ENCODE measurements around the gene ENC1. TPM values are rescaled to one million over a fixed set of nuclear protein-coding genes. Genes with fewer than 3 reads are reported as not detected.
"Not testable (repeated sequence)": the region's sequence is repeated elsewhere in the genome, so short reads cannot be mapped to it uniquely, and the experiment has no call there.

The ENC1 gene, protein sequence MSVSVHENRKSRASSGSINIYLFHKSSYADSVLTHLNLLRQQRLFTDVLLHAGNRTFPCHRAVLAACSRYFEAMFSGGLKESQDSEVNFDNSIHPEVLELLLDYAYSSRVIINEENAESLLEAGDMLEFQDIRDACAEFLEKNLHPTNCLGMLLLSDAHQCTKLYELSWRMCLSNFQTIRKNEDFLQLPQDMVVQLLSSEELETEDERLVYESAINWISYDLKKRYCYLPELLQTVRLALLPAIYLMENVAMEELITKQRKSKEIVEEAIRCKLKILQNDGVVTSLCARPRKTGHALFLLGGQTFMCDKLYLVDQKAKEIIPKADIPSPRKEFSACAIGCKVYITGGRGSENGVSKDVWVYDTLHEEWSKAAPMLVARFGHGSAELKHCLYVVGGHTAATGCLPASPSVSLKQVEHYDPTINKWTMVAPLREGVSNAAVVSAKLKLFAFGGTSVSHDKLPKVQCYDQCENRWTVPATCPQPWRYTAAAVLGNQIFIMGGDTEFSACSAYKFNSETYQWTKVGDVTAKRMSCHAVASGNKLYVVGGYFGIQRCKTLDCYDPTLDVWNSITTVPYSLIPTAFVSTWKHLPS
- 1.6 and 1.7 TPM in 2 replicates for total RNA-seq

DNA sequence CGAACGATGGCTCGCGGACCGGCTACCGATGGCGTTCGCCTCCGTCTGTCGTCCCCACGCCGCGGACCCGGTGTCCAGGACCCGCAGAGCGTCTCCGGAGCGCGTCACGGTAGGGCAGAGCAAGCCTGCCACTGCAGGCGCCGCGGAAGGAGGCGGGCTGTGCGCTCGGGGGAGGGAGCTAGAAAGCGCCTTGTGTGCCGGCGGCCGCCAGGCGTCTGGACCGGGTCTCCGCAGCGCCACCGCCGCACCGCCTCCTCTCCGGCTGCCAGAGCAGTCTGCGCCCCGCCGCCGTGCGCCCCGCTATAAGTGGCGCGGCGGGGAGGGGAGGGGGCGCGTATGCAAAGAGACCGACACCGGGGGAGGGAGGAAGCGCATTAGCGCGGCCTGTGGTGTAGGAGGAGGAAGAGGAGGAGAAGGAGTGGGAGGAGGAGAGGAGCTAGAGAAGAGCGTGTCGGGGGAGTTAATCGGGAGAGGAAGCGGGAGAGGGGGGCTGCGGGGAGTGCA is at the start of gene ENC1:
Gene ENC1, minus strand, starts transcription at position 279 of the 504 bp plus-strand sequence. CDS start 4,243 bp downstream, outside the sequence.
- intact Hi-C loops (cut with micrococcal nuclease) = loop anchor here (5.0 to 10.0 kb wide), 4 partner anchors 156 to 1146 kb away; partner anchors contain the start of genes BTF3 and FAM169A

DNA sequence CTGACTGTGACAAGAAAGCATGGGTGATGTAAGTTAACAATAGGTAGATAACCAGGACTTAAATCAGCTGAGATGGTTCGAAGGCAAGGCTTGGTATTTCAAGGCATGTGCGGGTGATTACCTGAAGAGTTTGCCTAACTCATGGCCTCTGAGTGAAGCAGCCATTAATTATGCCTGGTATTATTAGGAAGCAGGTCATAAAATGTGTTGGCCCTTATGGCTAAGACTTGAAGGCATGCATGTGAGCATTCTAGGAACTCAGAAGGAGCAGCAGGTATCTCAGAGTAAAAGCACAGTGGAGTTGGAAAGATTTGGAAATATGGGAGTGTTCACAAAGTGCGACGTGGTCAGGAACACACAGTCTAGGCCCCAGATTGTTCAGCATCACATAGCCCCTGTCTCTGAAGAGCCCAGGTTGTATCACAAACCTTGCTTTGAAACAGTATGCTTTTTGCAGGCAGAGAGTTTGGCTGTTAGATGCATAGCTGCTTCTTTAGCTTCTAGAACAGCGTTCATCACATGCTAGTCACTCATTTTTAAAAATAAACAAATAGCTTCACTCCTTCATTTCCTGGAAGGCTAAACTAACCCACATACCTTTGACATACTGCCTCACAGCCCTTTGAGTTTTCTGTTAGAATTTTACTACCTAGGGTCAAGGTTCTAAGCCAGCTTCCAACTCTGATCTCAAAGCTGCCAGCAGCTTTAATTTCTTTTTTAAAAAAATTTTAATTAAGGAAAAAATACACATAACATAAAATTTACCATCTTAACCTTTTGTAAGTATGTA is 46.6 kb upstream of the ENC1 start:
- intact Hi-C loops (cut with micrococcal nuclease) = loop anchor here (2.0 to 10.0 kb wide), 7 partner anchors 38 to 1872 kb away; partner anchors contain the start of genes ANKRD31, FAM169A and TNPO1

DNA sequence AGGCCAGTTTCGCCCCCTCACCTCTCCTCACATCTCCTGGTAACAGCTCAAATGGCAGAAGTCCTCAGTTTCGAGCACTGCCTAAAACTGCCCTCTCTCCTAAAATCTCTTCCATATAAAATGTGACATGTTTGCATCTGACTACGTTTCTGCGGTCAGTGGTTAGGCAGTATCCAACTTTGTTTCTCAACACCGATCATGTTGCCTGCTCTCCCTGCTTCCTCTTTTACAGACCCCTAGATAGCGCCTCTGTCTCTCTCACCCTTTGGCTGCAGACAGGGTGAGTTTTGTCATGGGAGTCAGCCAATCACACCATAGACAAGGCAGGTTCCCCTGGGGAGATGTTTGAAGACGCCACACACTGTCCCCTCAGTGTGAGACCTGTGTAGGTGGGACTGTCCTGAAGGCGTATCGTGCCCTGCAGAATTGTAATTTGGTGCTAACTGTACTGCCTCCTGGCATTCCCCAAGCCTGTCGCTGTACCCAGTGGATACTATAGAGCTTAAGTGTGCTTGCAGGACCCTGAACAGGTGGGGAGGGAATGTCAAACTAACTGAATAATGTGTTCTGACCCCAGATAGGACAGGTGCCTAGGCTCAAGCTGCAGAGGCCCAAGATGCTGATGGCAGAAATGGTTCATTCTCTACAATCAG is 45.6 kb upstream of the ENC1 start:
- intact Hi-C loops (cut with micrococcal nuclease) = loop anchor here (1.0 to 10.0 kb wide), 12 partner anchors 37 to 1871 kb away; partner anchors contain the start of genes ANKRA2, ANKRD31, CERT1 and FAM169A

DNA sequence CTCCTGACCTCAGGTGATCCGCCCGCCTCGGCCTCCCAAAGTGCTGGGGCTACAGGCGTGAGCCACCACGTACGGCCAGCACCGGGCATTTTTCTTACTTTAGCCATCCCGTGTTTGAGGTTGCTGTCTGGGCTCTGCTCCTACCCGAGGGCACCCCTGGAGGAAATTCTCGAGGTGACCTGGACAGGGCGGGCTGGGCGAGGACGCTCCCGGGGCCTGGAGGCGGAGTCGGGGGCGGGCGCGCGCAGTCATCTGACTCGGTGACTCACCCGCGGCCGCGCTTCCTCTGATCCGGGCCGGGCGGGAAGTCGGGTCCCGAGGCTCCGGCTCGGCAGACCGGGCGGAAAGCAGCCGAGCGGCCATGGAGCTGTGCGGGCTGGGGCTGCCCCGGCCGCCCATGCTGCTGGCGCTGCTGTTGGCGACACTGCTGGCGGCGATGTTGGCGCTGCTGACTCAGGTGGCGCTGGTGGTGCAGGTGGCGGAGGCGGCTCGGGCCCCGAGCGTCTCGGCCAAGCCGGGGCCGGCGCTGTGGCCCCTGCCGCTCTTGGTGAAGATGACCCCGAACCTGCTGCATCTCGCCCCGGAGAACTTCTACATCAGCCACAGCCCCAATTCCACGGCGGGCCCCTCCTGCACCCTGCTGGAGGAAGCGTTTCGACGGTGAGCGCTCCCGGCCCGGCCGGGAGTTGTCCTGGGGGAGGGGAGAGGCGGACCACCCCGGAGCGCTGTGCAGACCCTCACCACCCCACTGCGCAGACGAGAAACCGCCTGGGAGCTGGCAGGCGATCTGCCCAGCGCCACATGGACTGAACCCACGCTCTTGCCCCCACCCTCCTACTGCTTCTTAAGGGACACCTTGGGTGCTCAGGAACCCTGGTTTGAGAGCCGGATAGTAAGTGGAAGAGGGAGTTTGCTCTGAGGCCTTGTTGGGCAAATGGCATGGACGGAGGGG is 44.6 kb upstream of the ENC1 start, which contains the start of gene HEXB:
Gene HEXB, plus strand, starts transcription at position 334 of the 952 bp plus-strand sequence. Its CDS starts 28 bp downstream, at position 362.
- intact Hi-C loops (cut with micrococcal nuclease) = loop anchor here (1.0 to 10.0 kb wide), 11 partner anchors 82 to 1870 kb away; partner anchors contain the start of genes ANKRA2, ANKRD31, CERT1 and FAM169A

DNA sequence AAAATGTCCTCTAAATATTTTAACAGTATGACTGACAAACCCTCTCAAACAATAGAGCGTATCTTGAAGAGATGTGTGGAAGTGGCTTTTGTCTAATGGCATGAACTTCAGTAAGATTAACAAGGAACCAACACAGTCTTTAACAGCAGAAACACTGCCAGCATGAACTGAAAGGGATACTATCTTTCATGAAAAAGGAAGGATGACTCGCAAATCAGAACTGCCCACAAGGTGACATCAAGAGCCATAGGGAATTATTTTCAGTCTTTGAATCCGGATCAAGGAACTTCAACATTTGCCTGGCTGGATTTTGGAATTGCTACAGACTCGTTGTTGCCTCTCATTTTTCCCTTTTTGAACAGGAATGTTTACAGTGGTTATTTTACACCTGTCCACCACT is 39.4 kb upstream of the ENC1 start:
- intact Hi-C loops (cut with micrococcal nuclease) = loop anchor here (10.0 kb wide), 2 partner anchors 1575 to 1865 kb away; partner anchors contain the start of gene TNPO1

DNA sequence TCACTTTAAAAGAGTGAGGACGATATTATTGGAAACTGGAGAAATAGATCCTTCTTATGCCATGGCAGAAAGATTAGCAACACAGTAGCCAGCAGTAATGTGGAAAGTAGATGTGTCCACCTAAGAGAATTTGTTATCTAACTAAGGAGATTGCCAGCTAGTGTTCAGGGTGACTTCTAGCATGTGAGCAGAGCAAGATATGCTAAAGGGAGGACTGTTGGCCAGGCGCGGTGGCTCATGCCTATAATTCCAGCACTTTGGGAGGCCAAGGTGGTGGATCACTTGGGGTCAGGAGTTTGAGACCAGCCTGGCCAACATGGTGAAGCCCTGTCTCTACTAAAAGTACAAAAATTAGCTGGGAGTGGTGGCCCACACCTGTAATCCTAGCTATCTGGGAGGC is 38.8 kb upstream of the ENC1 start:
- intact Hi-C loops (cut with micrococcal nuclease) = not testable (repeated sequence)

DNA sequence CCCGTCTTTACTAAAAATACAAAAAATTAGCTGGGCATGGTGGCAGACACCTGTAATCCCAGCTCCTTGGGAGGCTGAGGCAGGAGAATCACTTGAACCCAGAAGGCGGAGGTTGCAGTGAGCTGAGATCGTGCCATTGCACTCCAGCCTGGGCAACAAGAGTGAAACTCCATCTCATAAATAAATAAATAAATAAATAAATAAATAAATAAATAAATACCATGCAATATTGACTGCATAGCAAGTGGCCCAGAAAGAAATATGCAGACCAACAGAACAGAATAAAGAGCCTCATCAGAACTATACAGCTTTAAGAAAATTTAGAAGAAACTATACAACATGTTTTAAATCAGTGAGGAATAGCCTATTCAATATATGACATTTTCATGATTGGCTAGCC is 37.6 kb upstream of the ENC1 start:
- intact Hi-C loops (cut with micrococcal nuclease) = not testable (repeated sequence)

DNA sequence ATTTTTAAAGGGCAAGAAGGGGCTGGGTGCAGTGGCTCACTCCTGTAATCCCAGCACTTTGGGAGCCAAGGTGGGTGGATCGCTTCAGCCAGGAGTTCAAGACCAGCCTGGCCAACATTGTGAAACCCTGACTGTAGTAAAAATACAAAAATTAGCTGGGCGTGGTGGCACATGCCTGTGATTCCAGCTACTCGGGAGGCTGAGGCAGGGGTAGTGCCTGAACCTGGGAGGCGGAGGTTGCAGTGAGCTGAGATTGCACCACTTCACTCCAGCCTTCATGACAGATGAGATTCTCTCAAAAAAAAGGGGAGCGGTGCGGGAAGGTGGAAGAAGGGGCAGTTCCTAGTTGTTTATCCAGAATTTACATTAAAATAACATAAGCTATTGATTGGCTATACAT is 35.9 kb upstream of the ENC1 start:
- intact Hi-C loops (cut with micrococcal nuclease) = not testable (repeated sequence)

DNA sequence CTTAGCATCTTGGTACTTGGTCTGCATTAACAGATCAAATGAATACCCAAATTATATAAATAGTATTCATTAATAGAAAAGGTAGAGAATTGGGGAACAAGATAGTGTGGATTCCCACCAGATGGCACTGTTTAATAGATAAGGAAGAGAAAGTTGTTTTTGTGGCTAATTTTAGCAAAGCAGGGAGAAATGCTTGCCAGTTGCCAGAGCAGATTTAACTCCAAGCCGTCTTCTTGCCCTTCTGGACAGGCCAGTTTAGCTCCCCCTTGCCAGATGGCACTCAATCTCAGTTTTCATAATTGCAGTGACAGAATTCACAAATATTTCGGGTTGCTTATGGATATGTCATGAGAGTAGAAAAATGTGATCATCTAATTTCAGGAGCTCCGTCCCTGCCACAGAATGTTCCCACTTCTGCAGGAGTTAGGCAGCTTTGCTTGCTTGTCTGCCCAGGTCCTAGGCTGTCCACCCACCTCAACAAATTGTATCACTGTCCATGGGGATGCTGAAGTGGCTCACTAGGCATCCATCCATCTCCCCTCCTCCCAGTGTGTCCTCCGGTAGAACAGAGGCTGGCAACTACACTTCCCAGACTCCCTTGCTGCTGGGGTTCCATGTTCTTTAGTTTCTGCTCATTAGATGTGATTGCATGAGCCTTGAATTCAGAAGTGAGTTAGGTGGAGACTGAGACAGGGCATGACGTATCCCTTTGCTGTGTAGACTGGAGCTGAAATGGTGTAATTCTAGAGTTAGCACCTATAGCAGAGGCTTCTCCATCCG is 32.7 kb upstream of the ENC1 start:
- intact Hi-C loops (cut with micrococcal nuclease) = loop anchor here (1.0 to 2.0 kb wide), 2 partner anchors 246 to 592 kb away; no protein-coding TSS in a partner anchor

DNA sequence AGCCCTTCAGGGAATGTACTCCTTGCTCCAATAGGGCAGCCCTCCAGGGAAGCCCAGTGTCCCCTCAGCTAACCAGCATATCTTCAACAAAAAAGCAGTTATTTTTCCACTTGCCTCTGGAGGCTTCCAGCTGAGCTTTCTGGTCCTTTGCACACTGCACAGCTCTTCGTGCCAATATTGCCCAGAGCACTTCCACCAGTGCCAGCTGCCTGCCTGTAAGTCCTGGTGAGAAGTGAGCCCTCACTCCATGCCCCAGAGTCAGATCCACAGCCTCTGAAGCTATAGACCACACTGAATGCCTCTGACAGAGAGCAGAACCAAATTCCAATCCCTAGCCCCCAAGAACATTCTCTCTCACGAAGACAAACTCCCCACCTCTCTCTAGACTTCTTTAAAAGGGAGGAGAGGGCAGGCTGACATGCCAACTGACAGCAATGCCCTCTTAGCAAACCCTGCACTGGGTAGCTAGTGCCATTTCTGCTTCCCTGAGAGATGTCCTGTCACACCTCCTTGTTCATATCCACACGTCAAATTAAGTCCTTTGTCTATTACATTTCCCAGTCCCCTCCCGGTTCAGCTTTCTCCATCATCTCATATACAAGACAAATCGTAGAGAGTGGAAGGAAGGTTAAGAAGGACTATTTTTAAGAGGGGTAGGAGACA is 31.8 kb upstream of the ENC1 start:
- intact Hi-C loops (cut with micrococcal nuclease) = loop anchor here (2.0 kb wide), 1 partner anchor 592 kb away; no protein-coding TSS in a partner anchor

DNA sequence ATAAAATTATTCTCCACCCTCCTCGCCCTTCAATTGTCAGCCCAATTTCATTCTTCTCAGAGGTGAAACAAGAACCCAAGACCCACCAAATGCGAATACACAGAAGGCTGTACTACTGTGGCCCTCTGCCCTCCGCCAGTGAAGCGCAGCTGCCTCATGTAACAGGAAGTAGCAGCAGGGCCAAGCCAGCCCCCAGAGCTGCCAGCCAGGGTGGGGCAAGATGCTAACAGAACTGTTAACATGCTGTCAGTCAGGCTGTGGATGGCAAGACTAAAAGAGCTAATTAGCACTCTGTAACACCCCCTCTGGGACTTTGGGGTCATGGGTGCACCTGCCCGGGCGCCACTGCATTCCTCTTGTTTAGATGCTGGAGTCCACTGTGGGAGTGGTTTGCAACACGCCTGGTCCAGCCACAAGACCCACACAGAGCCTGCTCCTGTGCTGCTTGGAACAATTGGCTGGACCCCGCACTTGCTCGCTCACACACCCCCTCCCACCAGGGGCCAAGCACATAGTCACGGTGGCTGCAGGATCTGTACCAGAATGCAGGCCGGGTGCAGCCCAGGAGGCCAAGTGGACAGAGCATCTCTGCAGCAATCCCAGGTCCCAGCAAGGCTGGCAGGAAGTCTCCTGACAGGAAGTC is 30.0 kb upstream of the ENC1 start:
- intact Hi-C loops (cut with micrococcal nuclease) = no loop called here

DNA sequence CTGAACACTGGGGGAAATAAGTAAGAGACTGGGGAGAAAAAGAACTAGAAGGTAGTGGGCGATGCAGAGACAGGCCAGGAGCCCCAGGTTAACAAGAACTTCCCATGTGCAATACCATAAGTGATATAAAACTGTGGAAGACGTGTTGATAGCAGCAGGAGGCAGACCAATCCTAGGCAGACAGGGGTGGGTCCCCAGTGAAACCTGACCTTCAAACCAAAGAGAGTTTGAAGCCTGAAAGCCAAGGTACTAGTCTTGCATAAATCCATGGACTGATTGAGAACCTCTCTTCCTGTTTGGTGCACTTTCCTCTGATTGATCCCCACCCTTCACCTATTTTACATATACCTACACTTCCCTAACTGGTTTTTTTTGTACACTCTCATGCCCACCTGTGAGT is 29.3 kb upstream of the ENC1 start:
- intact Hi-C loops (cut with micrococcal nuclease) = no loop called here

DNA sequence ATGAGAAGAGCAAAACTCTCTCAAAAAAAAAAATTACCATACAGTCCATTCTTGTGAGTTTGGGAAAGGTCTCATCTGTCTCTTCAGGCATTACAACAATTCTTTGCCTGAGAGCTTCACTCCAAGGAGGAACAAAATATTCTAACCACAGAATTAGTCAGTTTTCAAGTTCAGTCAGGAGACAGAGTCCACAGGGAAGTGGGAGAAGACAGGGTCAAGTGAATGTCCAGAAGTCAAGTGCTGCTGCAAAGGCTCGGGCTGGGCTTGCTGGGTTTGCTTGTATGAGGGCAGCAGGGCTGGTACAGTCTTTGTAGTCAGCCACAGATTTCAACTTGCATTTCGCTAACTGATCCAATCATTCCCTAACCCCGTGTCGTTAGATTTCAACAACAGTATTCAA is 26.9 kb upstream of the ENC1 start:
- intact Hi-C loops (cut with micrococcal nuclease) = no loop called here

DNA sequence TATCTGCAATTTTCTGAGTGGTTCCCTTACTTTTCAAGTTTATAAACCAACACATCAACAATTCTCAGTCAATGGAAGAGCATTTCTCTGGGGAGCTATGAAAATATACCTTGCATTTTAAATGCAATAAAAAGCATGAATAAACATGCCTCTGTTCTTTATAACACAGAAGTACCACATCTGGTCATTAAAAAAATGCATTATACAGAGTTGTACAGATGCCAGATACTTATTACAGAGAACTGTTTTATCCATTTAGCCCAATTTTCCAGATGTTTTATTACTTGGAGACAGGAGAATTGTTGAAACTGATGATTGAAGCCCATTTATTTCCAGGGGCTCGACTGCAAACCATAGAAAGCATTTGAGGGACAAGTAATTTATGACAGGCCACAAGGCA is 25.3 kb upstream of the ENC1 start:
- intact Hi-C loops (cut with micrococcal nuclease) = no loop called here

DNA sequence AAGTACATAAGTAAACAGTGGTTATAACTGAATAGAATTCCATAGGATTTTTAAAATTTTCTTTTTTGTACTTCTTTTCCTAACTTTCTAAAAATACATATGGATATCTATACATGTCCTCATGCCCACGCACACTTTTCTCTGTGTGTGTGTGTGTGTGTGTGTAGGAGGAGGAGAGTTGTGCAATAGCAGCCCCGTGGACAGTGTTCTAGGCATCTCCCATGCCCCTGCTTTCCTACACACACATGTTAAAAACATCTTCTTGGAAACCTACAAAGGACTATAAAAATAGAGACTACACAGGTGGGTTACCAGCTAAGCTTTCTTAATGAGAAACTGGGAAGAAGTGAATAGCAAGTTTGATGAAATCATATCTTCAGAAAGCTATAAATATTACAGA is 24.7 kb upstream of the ENC1 start:
- intact Hi-C loops (cut with micrococcal nuclease) = no loop called here

DNA sequence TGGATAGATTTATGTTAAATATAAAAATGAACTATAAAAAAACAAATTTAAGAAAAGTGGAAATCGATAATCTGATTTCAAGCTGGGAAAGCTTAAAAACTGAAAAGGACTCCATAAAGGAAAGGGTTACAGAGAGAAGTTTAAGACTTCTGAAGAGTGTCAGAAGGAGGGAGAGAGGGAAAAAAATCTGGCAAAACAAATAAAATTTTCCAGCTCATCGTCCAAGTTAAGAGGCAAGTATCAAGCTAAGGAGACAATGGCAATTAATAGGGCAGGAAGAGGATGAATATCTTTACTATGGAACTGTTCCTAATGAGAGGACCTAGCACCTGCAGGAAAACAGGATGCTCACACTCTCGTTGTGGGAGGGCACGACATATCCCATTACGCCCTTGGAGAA is 24.0 kb upstream of the ENC1 start:
- intact Hi-C loops (cut with micrococcal nuclease) = no loop called here

DNA sequence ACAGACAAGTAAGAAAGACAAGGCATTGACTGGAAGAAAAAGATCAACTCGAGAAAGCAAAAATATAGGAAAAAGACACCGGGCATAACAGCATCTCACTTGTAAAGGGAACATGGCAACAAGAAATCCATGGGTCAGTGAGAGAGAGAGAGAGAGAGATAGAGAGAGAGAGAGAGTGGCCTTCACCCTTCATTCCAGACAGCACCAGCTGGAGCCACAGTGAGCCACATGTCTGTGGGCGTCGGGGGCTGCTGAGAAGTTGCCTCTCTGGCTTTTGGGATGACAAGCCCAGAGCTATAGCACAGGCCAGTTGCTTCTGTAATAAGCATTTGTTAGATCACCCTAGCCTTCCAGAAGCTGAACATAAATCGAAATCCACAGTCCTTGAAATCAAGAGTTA is 20.3 kb upstream of the ENC1 start:
- intact Hi-C loops (cut with micrococcal nuclease) = no loop called here

DNA sequence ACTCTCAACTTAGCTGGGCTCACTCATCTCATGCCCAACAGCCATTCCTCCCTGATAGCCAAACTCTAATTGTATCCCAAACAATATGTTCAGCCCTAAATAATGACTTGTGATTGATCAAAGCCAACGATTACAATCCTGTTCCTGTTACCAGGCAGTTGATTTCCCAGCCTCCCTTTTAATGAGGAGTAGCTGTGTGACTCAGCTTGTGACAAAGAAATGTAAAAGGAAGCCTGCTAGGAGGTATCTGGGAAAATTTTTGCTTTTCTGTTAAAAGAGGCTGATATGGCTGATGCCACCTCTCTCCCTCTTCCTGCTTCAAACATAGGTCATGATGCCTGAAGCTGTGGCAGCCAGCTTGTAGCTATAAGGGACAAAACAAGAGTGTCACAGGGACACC is 19.6 kb upstream of the ENC1 start:
- intact Hi-C loops (cut with micrococcal nuclease) = no loop called here

All from T-helper 1 cell treated with Interleukin-12 subunit alpha and Interleukin-12 subunit beta and Interleukin-4 antibody, amounts not matched to agents 30 ng/mL and 1 ng/mL, for 36 hours (primary cell).